ENCODE results near the gene CRYBG2. TPM values are rescaled to one million over a fixed set of nuclear protein-coding genes. Genes with fewer than 3 reads are reported as not detected.

Gene CRYBG2
- polyA plus RNA-seq, 3 donors, result 0.52 TPM; not detected in 2

GRCh38 chr1:26317612-26318337 lies 36.2 kb downstream of the CRYBG2 start, which contains the start of gene CD52:
CD52 (plus strand) TSS chr1:26317958; CDS start chr1:26318018, 60 bp downstream.
- 28% methylated on average over 8 of the region's 12 CpGs for WGBS (ENCODE audit: insufficient coverage)
- peak within 1 kb of the TSS; percentile 86 to 99 (median 97) for H3K27ac Mint-ChIP-seq
- no peak for TF ChIP-seq CTCF (IDR thresholded peaks at IDR 0.05)
- peak within 1 kb of the TSS; percentile 45 to 83 (median 50) for H3K4me3 ChIP-seq (replicated peaks in 1 of 3; ENCODE audit: low read depth in 2 of 3, low read length in 3 of 3)
- intact Hi-C loops (cut with micrococcal nuclease), result loop anchor here (1.0 to 10.0 kb wide), 2 partner anchors 8 to 203 kb away; partner anchors contain the start of gene PDIK1L (in 1 of the 2)
- H4K20me1 ChIP-seq (ENCODE audit: insufficient read depth, low read length), result peaks cover 9% of the 10 kb centered on the region
- peaks cover 9 to 23% of the 10 kb centered on the region in 2 donors for H3K36me3 ChIP-seq (replicated peaks in 1 of 2; ENCODE audit: control insufficient read depth in 1 of 2, insufficient read depth in 2 of 2, low read length in 2 of 2)
- peak in 1 of 3 donors; percentile 28 for DNase-seq
- peak within 1 kb of the TSS; percentile 39 for H2AFZ ChIP-seq (ENCODE audit: insufficient read depth, low read depth, low read length, poor library complexity, severe bottlenecking)
- H3K79me2 ChIP-seq (ENCODE audit: insufficient read depth, low read length), result peaks cover 64% of the 10 kb centered on the region
- H3K4me2 ChIP-seq (replicated peaks; ENCODE audit: extremely low read depth, low read length, poor library complexity, severe bottlenecking), result peak within 1 kb of the TSS; percentile 82
- peaks cover 92 to 95% of the 10 kb centered on the region in 2 donors for H3K4me1 ChIP-seq (ENCODE audit: control insufficient read depth in 1 of 2, insufficient read depth in 2 of 2, low read length in 2 of 2)
- H3K9me3 Mint-ChIP-seq, result no peaks in the 10 kb centered on the region
- H3K9ac ChIP-seq (ENCODE audit: insufficient read depth, low read length, poor library complexity, severe bottlenecking), result peak within 1 kb of the TSS; percentile 74
- H3K27me3 ChIP-seq (ENCODE audit: control insufficient read depth in 2 of 2, insufficient read depth in 2 of 2, low read length in 2 of 2), result no peaks in the 10 kb centered on the region
- H3K9me3 ChIP-seq (replicated peaks in 1 of 2; ENCODE audit: control insufficient read depth in 1 of 2, insufficient read depth in 1 of 2, low read length in 2 of 2), result no peaks in the 10 kb centered on the region
- peak within 1 kb of the TSS; percentile 88 to 92 for H3K27ac ChIP-seq (ENCODE audit: low read depth in 1 of 2, low read length in 2 of 2)
- H3K4me1 Mint-ChIP-seq, result peaks cover 93% of the 10 kb centered on the region
- H3K4me3 Mint-ChIP-seq, result peak within 1 kb of the TSS; percentile 91
- peaks cover 26 to 29% of the 10 kb centered on the region in 2 donors for H3K36me3 Mint-ChIP-seq
- H3K27me3 Mint-ChIP-seq (ENCODE audit: low read depth in 3 of 3), result no peaks in the 10 kb centered on the region

GRCh38 chr1:26317146-26317545 lies 36.8 kb downstream of the CRYBG2 start:
- Histone ChIP-seq H3K27me3 (ENCODE audit: control insufficient read depth in 2 of 2, insufficient read depth in 2 of 2, low read length in 2 of 2) (no peaks in the 10 kb centered on the region), H2AFZ (ENCODE audit: insufficient read depth, low read depth, low read length, poor library complexity, severe bottlenecking) (peak overlapping the region; percentile 5), H4K20me1 (ENCODE audit: insufficient read depth, low read length) (peaks cover 5% of the 10 kb centered on the region), H3K9ac (ENCODE audit: insufficient read depth, low read length, poor library complexity, severe bottlenecking) (peak overlapping the region; percentile 74), H3K4me2 (replicated peaks; ENCODE audit: extremely low read depth, low read length, poor library complexity, severe bottlenecking) (peak overlapping the region; percentile 82), H3K4me1 (ENCODE audit: control insufficient read depth in 1 of 2, insufficient read depth in 2 of 2, low read length in 2 of 2) (peaks cover 92 to 93% of the 10 kb centered on the region in 2 donors), H3K27ac (ENCODE audit: low read depth in 1 of 2, low read length in 2 of 2) (peak overlapping the region; percentile 88 to 92), H3K9me3 (replicated peaks in 1 of 2; ENCODE audit: control insufficient read depth in 1 of 2, insufficient read depth in 1 of 2, low read length in 2 of 2) (no peaks in the 10 kb centered on the region), H3K4me3 (replicated peaks in 1 of 3; ENCODE audit: low read depth in 2 of 3, low read length in 3 of 3) (peak overlapping the region; percentile 45 to 83 (median 50)), H3K79me2 (ENCODE audit: insufficient read depth, low read length) (peaks cover 64% of the 10 kb centered on the region), H3K36me3 (replicated peaks in 1 of 2; ENCODE audit: control insufficient read depth in 1 of 2, insufficient read depth in 2 of 2, low read length in 2 of 2) (peaks cover 9 to 17% of the 10 kb centered on the region in 2 donors)
- Mint-ChIP-seq H3K27ac (peak overlapping the region; percentile 86 to 99 (median 97)), H3K27me3 (ENCODE audit: low read depth in 3 of 3) (no peaks in the 10 kb centered on the region), H3K36me3 (peaks cover 20 to 23% of the 10 kb centered on the region in 2 donors), H3K9me3 (no peaks in the 10 kb centered on the region), H3K4me1 (peaks cover 88% of the 10 kb centered on the region), H3K4me3 (peak overlapping the region; percentile 91)
- TF ChIP-seq CTCF (IDR thresholded peaks at IDR 0.05), result no peak
- intact Hi-C loops (cut with micrococcal nuclease), result loop anchor here in 1 of 2 donors (10.0 kb wide), 1 partner anchor 202 kb away; the partner anchor contains the start of gene PDIK1L
- 0% methylated on average over 1 of the region's 2 CpGs for WGBS (ENCODE audit: insufficient coverage)
- peak in 2 of 3 donors; percentile 57 to 74 for DNase-seq

All from CD14-positive monocyte (primary cell).